CD14-positive monocyte (primary cell): Measurements from ENCODE around the gene OGFRL1. TPM values are rescaled to one million over a fixed set of nuclear protein-coding genes. Genes with fewer than 3 reads are reported as not detected.

Experiments used
- DNase-seq, 3 donors: peaks; one replicate each; pipeline ENCODE4 v3.0.0-alpha.2; 2011 to 2022
- H2AFZ ChIP-seq: 2 replicates; pipeline ENCODE4 v1.6.0; 2012; ENCODE audit warnings: mild to moderate bottlenecking, low read depth, low read length, inconsistent platforms; ENCODE audit not compliant: insufficient read depth, poor library complexity, severe bottlenecking
- H3K27ac ChIP-seq, 2 donors: 1 replicate in 1 of 2; 2 replicates in 1 of 2; pipeline ENCODE4 v1.5.1; 2012 to 2013; ENCODE audit warnings: low read length in 2 of 2, control low read depth in 1 of 2, inconsistent platforms in 1 of 2, low read depth in 1 of 2, mild to moderate bottlenecking in 1 of 2
- H3K27me3 ChIP-seq, 2 donors: one replicate each; pipeline versions ENCODE4 v1.6.0 to v1.6.1; 2011 to 2013; ENCODE audit warnings: low read length in 2 of 2; ENCODE audit not compliant: control insufficient read depth in 2 of 2, insufficient read depth in 2 of 2
- H3K36me3 ChIP-seq, 2 donors: replicated peaks in 1 of 2; 1 replicate in 1 of 2; 2 replicates in 1 of 2; pipeline versions ENCODE4 v1.5.1 to v1.6.1; 2012 to 2013; ENCODE audit warnings: low read length in 2 of 2, control low read depth in 1 of 2, inconsistent platforms in 1 of 2, mild to moderate bottlenecking in 1 of 2; ENCODE audit not compliant: insufficient read depth in 2 of 2, control insufficient read depth in 1 of 2
- H3K4me1 ChIP-seq, 2 donors: 1 replicate in 1 of 2; 2 replicates in 1 of 2; pipeline versions ENCODE4 v1.5.1 to v1.6.1; 2012 to 2013; ENCODE audit warnings: low read length in 2 of 2, control low read depth in 1 of 2, inconsistent platforms in 1 of 2, mild to moderate bottlenecking in 1 of 2, moderate library complexity in 1 of 2; ENCODE audit not compliant: insufficient read depth in 2 of 2, control insufficient read depth in 1 of 2
- H3K4me2 ChIP-seq: replicated peaks from 2 replicates; pipeline ENCODE3; 2012; ENCODE audit warnings: low read length, moderate library complexity, mild to moderate bottlenecking; ENCODE audit not compliant: poor library complexity, severe bottlenecking; ENCODE audit errors: extremely low read depth
- H3K4me3 ChIP-seq, 3 experiments: fragments of 200-600 bp in 1 of 3; sonication (generic) in 1 of 3; replicated peaks in 1 of 3; 1 replicate in 2 of 3; 2 replicates in 1 of 3; pipeline ENCODE4 v1.5.1; 2011 to 2013; ENCODE audit warnings: low read length in 3 of 3, mild to moderate bottlenecking in 3 of 3, control low read depth in 2 of 3, low read depth in 2 of 3, inconsistent platforms in 1 of 3, moderate library complexity in 1 of 3
- H3K79me2 ChIP-seq: 2 replicates; pipeline ENCODE4 v1.6.0; 2012; ENCODE audit warnings: mild to moderate bottlenecking, control low read depth, inconsistent platforms, low read length, moderate library complexity; ENCODE audit not compliant: insufficient read depth
- H3K9ac ChIP-seq: 2 replicates; pipeline ENCODE4 v1.6.0; 2017; ENCODE audit warnings: low read length, mild to moderate bottlenecking; ENCODE audit not compliant: insufficient read depth, poor library complexity, severe bottlenecking
- H3K9me3 ChIP-seq, 2 donors: replicated peaks in 1 of 2; 1 replicate in 1 of 2; 2 replicates in 1 of 2; pipeline versions ENCODE4 v1.5.1 to v1.6.1; 2012 to 2013; ENCODE audit warnings: low read length in 2 of 2, control low read depth in 1 of 2; ENCODE audit not compliant: control insufficient read depth in 1 of 2, insufficient read depth in 1 of 2
- H4K20me1 ChIP-seq: 2 replicates; pipeline ENCODE4 v1.6.0; 2012; ENCODE audit warnings: mild to moderate bottlenecking, low read length, control low read depth, moderate library complexity; ENCODE audit not compliant: insufficient read depth
- H3K27ac Mint-ChIP-seq, 7 donors: one replicate each; pipeline ENCODE4 v1.8.0; 2020; ENCODE audit warnings: mild to moderate bottlenecking in 7 of 7, mixed read lengths in 7 of 7, moderate library complexity in 6 of 7, inconsistent platforms in 2 of 7
- H3K27me3 Mint-ChIP-seq, 3 donors: one replicate each; pipeline ENCODE4 v1.8.0; 2021 to 2022; ENCODE audit warnings: low read depth in 3 of 3, mild to moderate bottlenecking in 3 of 3, mixed read lengths in 3 of 3, moderate library complexity in 3 of 3, inconsistent platforms in 1 of 3
- H3K36me3 Mint-ChIP-seq, 2 donors: one replicate each; pipeline ENCODE4 v1.8.0; 2020; ENCODE audit warnings: mixed read lengths in 2 of 2, inconsistent platforms in 1 of 2, mild to moderate bottlenecking in 1 of 2
- H3K4me1 Mint-ChIP-seq: one replicate; pipeline ENCODE4 v1.8.0; 2020; ENCODE audit warnings: mild to moderate bottlenecking, mixed read lengths
- H3K4me3 Mint-ChIP-seq, 2 donors: one replicate each; pipeline ENCODE4 v1.8.0; 2020; ENCODE audit warnings: mild to moderate bottlenecking in 2 of 2, mixed read lengths in 2 of 2, moderate library complexity in 1 of 2
- H3K9me3 Mint-ChIP-seq, 7 donors: one replicate each; pipeline ENCODE4 v1.8.0; 2020 to 2022; ENCODE audit warnings: mixed read lengths in 7 of 7, mild to moderate bottlenecking in 6 of 7, moderate library complexity in 6 of 7, inconsistent platforms in 2 of 7
- WGBS: methylation state at CpG from one replicate; pipeline ENCODE4 v1.1.5; 2013; ENCODE audit warnings: missing lambda C conversion rate; ENCODE audit not compliant: insufficient coverage; 5-methylcytosine and 5-hydroxymethylcytosine counted together
- intact Hi-C, 2 donors: fragments of 100-400 bp; cut with micrococcal nuclease; formaldehyde crosslinking; loops; one replicate each; pipeline versions ENCODE4 v1.15.0 to v1.15.1; 2023
- polyA plus RNA-seq, 3 donors: library from polyadenylated mRNA; depleted of rRNA in 1 of 3; unstranded in 2 of 3; stranded (reverse) in 1 of 3; fragments of 300-500 nt in 2 of 3; fragments of >200 nt in 1 of 3; fragmentation: Illumina TruSeq in 2 of 3; gene quantifications; 1 replicate in 2 of 3; 2 replicates in 1 of 3; pipeline ENCODE4 v1.2.3, GENCODE V29; 2012 to 2021
- TF ChIP-seq, protein P1 (sequence below): fragments of 200-600 bp; IDR thresholded peaks from one replicate; pipeline ENCODE4 v1.8.0; 2022; ENCODE audit warnings: antibody characterized with exemption, mild to moderate bottlenecking

Gene OGFRL1
- polyA plus RNA-seq, 3 donors, result 52.9 to 72.8 (median 58.3) TPM

DNA sequence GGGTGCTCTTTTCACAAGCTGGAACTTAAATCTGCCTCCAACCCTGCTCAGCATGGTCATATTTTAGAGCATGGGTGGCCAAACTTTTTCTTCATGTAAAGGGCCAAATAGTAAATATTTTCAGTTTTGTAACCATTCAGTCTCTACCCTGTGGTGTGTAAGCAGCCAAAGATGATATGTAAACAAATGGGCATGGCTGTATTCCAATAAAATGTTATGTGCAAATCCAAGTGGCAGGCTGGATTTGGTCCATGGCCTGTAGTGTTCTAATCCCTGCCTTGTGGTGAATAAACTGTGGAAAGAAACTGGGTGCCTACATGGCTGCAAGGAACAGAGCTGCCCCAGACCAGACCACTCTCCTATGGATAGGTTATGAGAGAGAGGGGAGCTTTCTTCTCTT is 32.7 kb downstream of the OGFRL1 start:
- H3K9ac ChIP-seq, result no peak overlapping the region
- no peak overlapping the region for H2AFZ ChIP-seq
- H3K27ac Mint-ChIP-seq, result no peak overlapping the region
- no peak overlapping the region for H3K4me3 Mint-ChIP-seq
- no peaks in the 10 kb centered on the region for H3K36me3 Mint-ChIP-seq
- no peak overlapping the region for H3K27ac ChIP-seq
- H3K27me3 ChIP-seq, result no peaks in the 10 kb centered on the region
- intact Hi-C loops, result no loop called here
- no peaks in the 10 kb centered on the region for H3K27me3 Mint-ChIP-seq
- no peaks in the 10 kb centered on the region for H4K20me1 ChIP-seq
- H3K4me1 ChIP-seq, result peaks cover 4 to 12% of the 10 kb centered on the region in 2 donors
- no peak for DNase-seq
- no peaks in the 10 kb centered on the region for H3K9me3 Mint-ChIP-seq
- no peaks in the 10 kb centered on the region for H3K36me3 ChIP-seq
- no peak overlapping the region for H3K4me2 ChIP-seq
- TF ChIP-seq, protein P1, sequence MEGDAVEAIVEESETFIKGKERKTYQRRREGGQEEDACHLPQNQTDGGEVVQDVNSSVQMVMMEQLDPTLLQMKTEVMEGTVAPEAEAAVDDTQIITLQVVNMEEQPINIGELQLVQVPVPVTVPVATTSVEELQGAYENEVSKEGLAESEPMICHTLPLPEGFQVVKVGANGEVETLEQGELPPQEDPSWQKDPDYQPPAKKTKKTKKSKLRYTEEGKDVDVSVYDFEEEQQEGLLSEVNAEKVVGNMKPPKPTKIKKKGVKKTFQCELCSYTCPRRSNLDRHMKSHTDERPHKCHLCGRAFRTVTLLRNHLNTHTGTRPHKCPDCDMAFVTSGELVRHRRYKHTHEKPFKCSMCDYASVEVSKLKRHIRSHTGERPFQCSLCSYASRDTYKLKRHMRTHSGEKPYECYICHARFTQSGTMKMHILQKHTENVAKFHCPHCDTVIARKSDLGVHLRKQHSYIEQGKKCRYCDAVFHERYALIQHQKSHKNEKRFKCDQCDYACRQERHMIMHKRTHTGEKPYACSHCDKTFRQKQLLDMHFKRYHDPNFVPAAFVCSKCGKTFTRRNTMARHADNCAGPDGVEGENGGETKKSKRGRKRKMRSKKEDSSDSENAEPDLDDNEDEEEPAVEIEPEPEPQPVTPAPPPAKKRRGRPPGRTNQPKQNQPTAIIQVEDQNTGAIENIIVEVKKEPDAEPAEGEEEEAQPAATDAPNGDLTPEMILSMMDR, result no peak
- H3K9me3 ChIP-seq, result no peaks in the 10 kb centered on the region
- H3K79me2 ChIP-seq, result no peaks in the 10 kb centered on the region
- H3K4me3 ChIP-seq, result no peak overlapping the region
- H3K4me1 Mint-ChIP-seq, result peaks cover 12% of the 10 kb centered on the region

DNA sequence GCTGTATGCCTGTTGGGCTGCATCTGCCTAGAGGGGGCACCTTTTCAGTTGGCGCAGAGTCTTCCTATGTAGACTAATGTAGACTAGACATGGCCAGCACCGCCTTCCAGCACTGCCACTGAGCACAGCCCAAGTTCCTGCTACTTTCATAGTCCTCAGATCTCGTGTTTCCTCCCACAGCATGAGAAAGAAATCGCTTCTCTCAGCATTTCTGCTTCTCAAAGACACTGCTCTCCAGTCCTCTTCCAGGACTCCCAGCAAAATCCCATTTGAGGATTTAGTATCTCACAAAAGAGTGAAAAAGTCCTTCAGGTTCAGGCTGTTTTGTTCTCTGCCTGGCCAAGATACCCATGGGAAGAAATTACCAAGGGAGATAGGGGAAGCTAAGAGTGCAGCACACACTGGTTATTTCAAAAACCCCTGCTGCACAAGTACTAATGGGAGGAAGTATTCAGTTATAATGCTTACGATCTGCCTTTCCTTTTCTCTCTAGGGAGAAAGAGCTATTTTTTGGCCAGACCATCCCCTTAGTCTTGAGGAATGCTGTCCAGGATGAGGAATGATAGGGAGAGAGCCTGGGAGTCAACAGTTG is 35.7 kb downstream of the OGFRL1 start:
- DNase-seq, result peak in 2 of 3 donors; percentile 10 to 12
- Mint-ChIP-seq H3K4me1 (peaks cover 11% of the 10 kb centered on the region), H3K27ac (peak overlapping the region in 6 of 7 donors; percentile 12 to 86 (median 72)), H3K36me3 (no peaks in the 10 kb centered on the region), H3K27me3 (peaks cover 0 to 1% (median 0%) of the 10 kb centered on the region in 3 donors), H3K4me3 (peak overlapping the region; percentile 44 to 80), H3K9me3 (no peaks in the 10 kb centered on the region)
- Histone ChIP-seq H3K27ac (peak overlapping the region in 1 of 2 donors; percentile 17), H4K20me1 (no peaks in the 10 kb centered on the region), H3K4me3 (peak overlapping the region in 1 of 3 experiments; percentile 45), H3K4me1 (peaks cover 4 to 12% of the 10 kb centered on the region in 2 donors), H3K36me3 (no peaks in the 10 kb centered on the region), H2AFZ (peak overlapping the region; percentile 44), H3K9ac (no peak overlapping the region), H3K27me3 (no peaks in the 10 kb centered on the region), H3K9me3 (no peaks in the 10 kb centered on the region), H3K4me2 (peak overlapping the region; percentile 53), H3K79me2 (no peaks in the 10 kb centered on the region)
- intact Hi-C loops, result no loop called here
- TF ChIP-seq, protein P1, result no peak
- WGBS, result 54% methylated on average over 4 of the region's 5 CpGs
